ENCODE results near the gene CH25H. TPM values are rescaled to one million over a fixed set of nuclear protein-coding genes. Genes with fewer than 3 reads are reported as not detected.

The CH25H gene
- total RNA-seq, 2 experiments from 2014 or later: not detected

- H3K4me1 Mint-ChIP-seq (ENCODE audit: low read depth): peaks cover 8% of the 10 kb centered on the region
- ATAC-seq: no peak
- POLR2A ChIA-PET: no interaction called here
- CTCF ChIA-PET: interaction anchor here (1.9 kb wide), 1 partner anchor 10 kb away, joined by 7 read pairs; no protein-coding TSS in a partner anchor
- H3K36me3 Mint-ChIP-seq (ENCODE audit: low read depth): peaks cover 13% of the 10 kb centered on the region
- no peaks in the 10 kb centered on the region for H3K27me3 Mint-ChIP-seq (ENCODE audit: low read depth)
- DNase-seq: no peak
- H3K9me3 Mint-ChIP-seq (ENCODE audit: insufficient read depth): no peaks in the 10 kb centered on the region
- no peak overlapping the region for H3K4me3 Mint-ChIP-seq
- H3K27ac Mint-ChIP-seq: no peak overlapping the region
Observed at GRCh38 chr10:89228146-89228545, 21.0 kb upstream of the CH25H start.

GRCh38 chr10:89226891-89227290 is 19.8 kb upstream of the CH25H start:
- ATAC-seq: no peak

GRCh38 chr10:89224739-89225443 is 17.8 kb upstream of the CH25H start:
- peak overlapping the region; percentile 40 for H3K27ac Mint-ChIP-seq
- CTCF ChIA-PET: interaction anchor here (0.7 to 1.3 kb wide), 4 partner anchors 7 to 290 kb away, joined by 3 to 6 read pairs (median 4); no protein-coding TSS in a partner anchor
- no peaks in the 10 kb centered on the region for H3K9me3 Mint-ChIP-seq (ENCODE audit: insufficient read depth)
- H3K36me3 Mint-ChIP-seq (ENCODE audit: low read depth): peaks cover 12% of the 10 kb centered on the region
- peaks cover 8% of the 10 kb centered on the region for H3K4me1 Mint-ChIP-seq (ENCODE audit: low read depth)
- ATAC-seq (no peak), DNase-seq (no peak)
- H3K27me3 Mint-ChIP-seq (ENCODE audit: low read depth): no peaks in the 10 kb centered on the region
- POLR2A ChIA-PET: no interaction called here
- peak overlapping the region; percentile 26 for H3K4me3 Mint-ChIP-seq

More at GRCh38 chr10:89226891-89227290, 19.8 kb upstream of the CH25H start:
- Mint-ChIP-seq H3K4me3 (no peak overlapping the region), H3K4me1 (ENCODE audit: low read depth) (peaks cover 8% of the 10 kb centered on the region), H3K27ac (no peak overlapping the region), H3K27me3 (ENCODE audit: low read depth) (no peaks in the 10 kb centered on the region), H3K36me3 (ENCODE audit: low read depth) (peaks cover 16% of the 10 kb centered on the region), H3K9me3 (ENCODE audit: insufficient read depth) (no peaks in the 10 kb centered on the region)
- CTCF ChIA-PET: no interaction called here
- POLR2A ChIA-PET: no interaction called here
- no peak for DNase-seq

- ChIA-PET CTCF (interaction anchor here (0.8 to 1.0 kb wide), 4 partner anchors 10 to 386 kb away, joined by 3 to 5 read pairs (median 3); no protein-coding TSS in a partner anchor), POLR2A (no interaction called here)
- peaks cover 7% of the 10 kb centered on the region for H3K36me3 Mint-ChIP-seq (ENCODE audit: low read depth)
- H3K9me3 Mint-ChIP-seq (ENCODE audit: insufficient read depth): no peaks in the 10 kb centered on the region
- ATAC-seq (no peak), DNase-seq (no peak)
- peaks cover 14% of the 10 kb centered on the region for H3K4me1 Mint-ChIP-seq (ENCODE audit: low read depth)
- H3K27me3 Mint-ChIP-seq (ENCODE audit: low read depth): no peaks in the 10 kb centered on the region
- no peak overlapping the region for H3K27ac Mint-ChIP-seq
- H3K4me3 Mint-ChIP-seq: no peak overlapping the region
Observed at GRCh38 chr10:89221919-89222318, 14.8 kb upstream of the CH25H start.

- H3K36me3 Mint-ChIP-seq (ENCODE audit: low read depth): peaks cover 3% of the 10 kb centered on the region
- no peaks in the 10 kb centered on the region for H3K27me3 Mint-ChIP-seq (ENCODE audit: low read depth)
- DNase-seq (no peak), ATAC-seq (no peak)
- ChIA-PET POLR2A (interaction anchor here (0.6 kb wide), 1 partner anchor 21 kb away, joined by 3 read pairs; no protein-coding TSS in a partner anchor), CTCF (interaction anchor here (1.1 to 3.3 kb wide), 3 partner anchors 184 to 637 kb away, joined by 3 to 66 read pairs (median 8); partner anchors contain the start of gene RNLS)
- H3K4me1 Mint-ChIP-seq (ENCODE audit: low read depth): peaks cover 6% of the 10 kb centered on the region
- no peak overlapping the region for H3K4me3 Mint-ChIP-seq
- H3K27ac Mint-ChIP-seq: no peak overlapping the region
- H3K9me3 Mint-ChIP-seq (ENCODE audit: insufficient read depth): no peaks in the 10 kb centered on the region
Observed at GRCh38 chr10:89219513-89220218, 12.5 kb upstream of the CH25H start.

- Mint-ChIP-seq H3K27ac (no peak overlapping the region), H3K4me3 (no peak overlapping the region), H3K9me3 (ENCODE audit: insufficient read depth) (no peaks in the 10 kb centered on the region), H3K36me3 (ENCODE audit: low read depth) (peaks cover 3% of the 10 kb centered on the region), H3K27me3 (ENCODE audit: low read depth) (peaks cover 2% of the 10 kb centered on the region), H3K4me1 (ENCODE audit: low read depth) (peaks cover 8% of the 10 kb centered on the region)
- CTCF ChIA-PET: interaction anchor here (0.6 to 3.3 kb wide), 59 partner anchors 8 to 549 kb away, joined by 3 to 66 read pairs (median 4); partner anchors contain the start of genes CH25H, FAS, IFIT2 and LIPA
- POLR2A ChIA-PET: no interaction called here
- ATAC-seq (peak; percentile 55), DNase-seq (peak; percentile 81)
Observed at GRCh38 chr10:89217057-89217990, 10.2 kb upstream of the CH25H start.

GRCh38 chr10:89216056-89216455 is 8.9 kb upstream of the CH25H start:
- ChIA-PET CTCF (interaction anchor here (0.8 to 4.2 kb wide), 12 partner anchors 9 to 386 kb away, joined by 3 to 94 read pairs (median 4); partner anchors contain the start of gene CH25H), POLR2A (interaction anchor here (0.9 kb wide), 1 partner anchor 282 kb away, joined by 3 read pairs; no protein-coding TSS in a partner anchor)
- ATAC-seq (no peak), DNase-seq (no peak)
- Mint-ChIP-seq H3K36me3 (ENCODE audit: low read depth) (no peaks in the 10 kb centered on the region), H3K27ac (no peak overlapping the region), H3K27me3 (ENCODE audit: low read depth) (peaks cover 7% of the 10 kb centered on the region), H3K4me3 (no peak overlapping the region), H3K4me1 (ENCODE audit: low read depth) (peaks cover 11% of the 10 kb centered on the region), H3K9me3 (ENCODE audit: insufficient read depth) (no peaks in the 10 kb centered on the region)

GRCh38 chr10:89215511-89215910 is 8.4 kb upstream of the CH25H start:
- peaks cover 11% of the 10 kb centered on the region for H3K4me1 Mint-ChIP-seq (ENCODE audit: low read depth)
- no peaks in the 10 kb centered on the region for H3K36me3 Mint-ChIP-seq (ENCODE audit: low read depth)
- ATAC-seq (no peak), DNase-seq (no peak)
- peaks cover 12% of the 10 kb centered on the region for H3K27me3 Mint-ChIP-seq (ENCODE audit: low read depth)
- no peak overlapping the region for H3K4me3 Mint-ChIP-seq
- H3K9me3 Mint-ChIP-seq (ENCODE audit: insufficient read depth): no peaks in the 10 kb centered on the region
- ChIA-PET POLR2A (interaction anchor here (0.9 kb wide), 1 partner anchor 281 kb away, joined by 3 read pairs; no protein-coding TSS in a partner anchor), CTCF (interaction anchor here (0.8 to 4.2 kb wide), 11 partner anchors 8 to 386 kb away, joined by 3 to 94 read pairs (median 4); partner anchors contain the start of gene CH25H)
- H3K27ac Mint-ChIP-seq: no peak overlapping the region

- no peaks in the 10 kb centered on the region for H3K9me3 Mint-ChIP-seq (ENCODE audit: insufficient read depth)
- peaks cover 17% of the 10 kb centered on the region for H3K27me3 Mint-ChIP-seq (ENCODE audit: low read depth)
- no peak overlapping the region for H3K4me3 Mint-ChIP-seq
- CTCF ChIA-PET: interaction anchor here (0.8 to 4.2 kb wide), 22 partner anchors 17 to 385 kb away, joined by 3 to 94 read pairs (median 4); partner anchors contain the start of gene FAS
- no peak for ATAC-seq
- POLR2A ChIA-PET: interaction anchor here (0.6 kb wide), 1 partner anchor 321 kb away, joined by 3 read pairs; the partner anchor contains the start of gene SLC16A12
- H3K36me3 Mint-ChIP-seq (ENCODE audit: low read depth): no peaks in the 10 kb centered on the region
- peaks cover 12% of the 10 kb centered on the region for H3K4me1 Mint-ChIP-seq (ENCODE audit: low read depth)
- DNase-seq: no peak
- no peak overlapping the region for H3K27ac Mint-ChIP-seq
Observed at GRCh38 chr10:89214566-89215165, 7.5 kb upstream of the CH25H start.

- Mint-ChIP-seq H3K36me3 (ENCODE audit: low read depth) (no peaks in the 10 kb centered on the region), H3K4me3 (no peak overlapping the region), H3K27ac (no peak overlapping the region), H3K4me1 (ENCODE audit: low read depth) (peaks cover 16% of the 10 kb centered on the region), H3K27me3 (ENCODE audit: low read depth) (peaks cover 24% of the 10 kb centered on the region), H3K9me3 (ENCODE audit: insufficient read depth) (no peaks in the 10 kb centered on the region)
- ChIA-PET CTCF (interaction anchor here (0.6 to 4.2 kb wide), 20 partner anchors 18 to 377 kb away, joined by 3 to 94 read pairs (median 4); partner anchors contain the start of gene FAS), POLR2A (no interaction called here)
- DNase-seq (no peak), ATAC-seq (peak; percentile 57)
Observed at GRCh38 chr10:89213191-89213808, 6.2 kb upstream of the CH25H start.
